GM23338 (cell line): Measurements from ENCODE around the gene PARL.

ENCODE experiments used
- CREB1 ChIP-seq: fragments of 250-450 bp; sonication (Bioruptor Pico); IDR thresholded peaks from 2 replicates; pipeline ENCODE4 v1.5.0; 2020; ENCODE audit warnings: low read depth, mild to moderate bottlenecking, moderate library complexity
- EZH2 ChIP-seq: fragments of 200-600 bp; sonication (generic); IDR thresholded peaks from one replicate; pipeline ENCODE4 v1.8.0; 2017; ENCODE audit warnings: antibody characterized with exemption, mild to moderate bottlenecking, low read depth; ENCODE audit not compliant: unreplicated experiment
- EZH2phosphoT487 ChIP-seq: fragments of 200-600 bp; sonication (generic); IDR thresholded peaks from one replicate; pipeline ENCODE4 v1.8.1; 2018; ENCODE audit warnings: antibody characterized with exemption; ENCODE audit not compliant: unreplicated experiment
- JUNB ChIP-seq: IDR thresholded peaks from one replicate; pipeline ENCODE4 v1.6.1; 2016; ENCODE audit warnings: antibody characterized with exemption; ENCODE audit not compliant: unreplicated experiment
- NANOG ChIP-seq: IDR thresholded peaks from 2 replicates; pipeline ENCODE4 v1.6.1; 2016; ENCODE audit warnings: antibody characterized with exemption, borderline replicate concordance
- POLR2AphosphoS5 ChIP-seq: IDR thresholded peaks from 2 replicates; pipeline ENCODE4 v1.6.1; 2016; ENCODE audit warnings: antibody characterized with exemption, low read depth
- REST ChIP-seq: IDR thresholded peaks from one replicate; pipeline ENCODE4 v1.6.1; 2018; ENCODE audit warnings: antibody characterized with exemption; ENCODE audit not compliant: unreplicated experiment
- TF ChIP-seq, protein P1 (sequence below), 2 experiments: fragments of 200-600 bp in 1 of 2; sonication (generic) in 1 of 2; conservative IDR thresholded peaks; 2 replicates each; pipeline versions ENCODE4 v1.5.1 to v1.6.1; 2016 to 2017; ENCODE audit warnings: antibody characterized with exemption in 2 of 2, low read depth in 2 of 2, mild to moderate bottlenecking in 2 of 2, moderate library complexity in 1 of 2
- TF ChIP-seq, protein P2 (sequence below): IDR thresholded peaks from 2 replicates; pipeline ENCODE4 v1.6.1; 2016; ENCODE audit warnings: antibody characterized with exemption

GRCh38 chr3:183802989-183803388 is 81.7 kb downstream of the PARL start:
- TF ChIP-seq, protein P1, sequence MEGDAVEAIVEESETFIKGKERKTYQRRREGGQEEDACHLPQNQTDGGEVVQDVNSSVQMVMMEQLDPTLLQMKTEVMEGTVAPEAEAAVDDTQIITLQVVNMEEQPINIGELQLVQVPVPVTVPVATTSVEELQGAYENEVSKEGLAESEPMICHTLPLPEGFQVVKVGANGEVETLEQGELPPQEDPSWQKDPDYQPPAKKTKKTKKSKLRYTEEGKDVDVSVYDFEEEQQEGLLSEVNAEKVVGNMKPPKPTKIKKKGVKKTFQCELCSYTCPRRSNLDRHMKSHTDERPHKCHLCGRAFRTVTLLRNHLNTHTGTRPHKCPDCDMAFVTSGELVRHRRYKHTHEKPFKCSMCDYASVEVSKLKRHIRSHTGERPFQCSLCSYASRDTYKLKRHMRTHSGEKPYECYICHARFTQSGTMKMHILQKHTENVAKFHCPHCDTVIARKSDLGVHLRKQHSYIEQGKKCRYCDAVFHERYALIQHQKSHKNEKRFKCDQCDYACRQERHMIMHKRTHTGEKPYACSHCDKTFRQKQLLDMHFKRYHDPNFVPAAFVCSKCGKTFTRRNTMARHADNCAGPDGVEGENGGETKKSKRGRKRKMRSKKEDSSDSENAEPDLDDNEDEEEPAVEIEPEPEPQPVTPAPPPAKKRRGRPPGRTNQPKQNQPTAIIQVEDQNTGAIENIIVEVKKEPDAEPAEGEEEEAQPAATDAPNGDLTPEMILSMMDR (conservative IDR thresholded peaks at IDR 0.05; ENCODE audit: low read depth in 2 of 2): no peak
- TF ChIP-seq REST (no peak), EZH2 (no peak), POLR2AphosphoS5 (no peak), EZH2phosphoT487 (no peak), NANOG (no peak), JUNB (no peak), CREB1 (CRISPR knock-in tag) (no peak)
- TF ChIP-seq, protein P2, sequence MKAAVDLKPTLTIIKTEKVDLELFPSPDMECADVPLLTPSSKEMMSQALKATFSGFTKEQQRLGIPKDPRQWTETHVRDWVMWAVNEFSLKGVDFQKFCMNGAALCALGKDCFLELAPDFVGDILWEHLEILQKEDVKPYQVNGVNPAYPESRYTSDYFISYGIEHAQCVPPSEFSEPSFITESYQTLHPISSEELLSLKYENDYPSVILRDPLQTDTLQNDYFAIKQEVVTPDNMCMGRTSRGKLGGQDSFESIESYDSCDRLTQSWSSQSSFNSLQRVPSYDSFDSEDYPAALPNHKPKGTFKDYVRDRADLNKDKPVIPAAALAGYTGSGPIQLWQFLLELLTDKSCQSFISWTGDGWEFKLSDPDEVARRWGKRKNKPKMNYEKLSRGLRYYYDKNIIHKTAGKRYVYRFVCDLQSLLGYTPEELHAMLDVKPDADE: no peak
